SK-N-SH (cell line): ENCODE data around the gene TMEM25.

Source experiments
- CHD2 ChIP-seq: fragments of 150-350 bp; IDR thresholded peaks from 2 replicates; pipeline ENCODE4 v1.6.1; 2018; ENCODE audit warnings: low read length; ENCODE audit not compliant: partially characterized antibody
- FOXM1 ChIP-seq: IDR thresholded peaks from 2 replicates; pipeline ENCODE4 v1.4.0; 2012; ENCODE audit warnings: low read depth, mild to moderate bottlenecking
- JUND ChIP-seq: IDR thresholded peaks from 2 replicates; pipeline ENCODE4 v1.4.0; 2012
- MEF2A ChIP-seq: IDR thresholded peaks from 2 replicates; pipeline ENCODE4 v1.4.0; 2012; ENCODE audit warnings: low read depth, borderline replicate concordance
- RCOR1 ChIP-seq: fragments of 150-350 bp; IDR thresholded peaks from 2 replicates; pipeline ENCODE4 v1.6.1; 2017; ENCODE audit warnings: antibody characterized with exemption, low read length
- SIN3A ChIP-seq: IDR thresholded peaks from 2 replicates; pipeline ENCODE4 v1.6.1; 2012; ENCODE audit warnings: low read depth, mild to moderate bottlenecking, low read length, moderate library complexity, borderline replicate concordance
- TF ChIP-seq, protein P1 (sequence below): fragments of 200-600 bp; sonication (generic); IDR thresholded peaks from 2 replicates; pipeline ENCODE4 v1.6.1; 2017; ENCODE audit warnings: antibody characterized with exemption, mild to moderate bottlenecking, moderate library complexity
- TF ChIP-seq, protein P2 (sequence below): IDR thresholded peaks from 2 replicates; pipeline ENCODE4 v1.4.0; 2012; ENCODE audit warnings: low read depth
- TF ChIP-seq, protein P3 (sequence below): IDR thresholded peaks from 2 replicates; pipeline ENCODE4 v1.6.1; 2012; ENCODE audit warnings: mild to moderate bottlenecking, low read depth, low read length, moderate library complexity
- TF ChIP-seq, protein P4 (sequence below): fragments of 150-350 bp; IDR thresholded peaks from 2 replicates; pipeline ENCODE4 v1.6.1; 2017; ENCODE audit warnings: antibody characterized with exemption, low read length, low read depth, borderline replicate concordance

DNA sequence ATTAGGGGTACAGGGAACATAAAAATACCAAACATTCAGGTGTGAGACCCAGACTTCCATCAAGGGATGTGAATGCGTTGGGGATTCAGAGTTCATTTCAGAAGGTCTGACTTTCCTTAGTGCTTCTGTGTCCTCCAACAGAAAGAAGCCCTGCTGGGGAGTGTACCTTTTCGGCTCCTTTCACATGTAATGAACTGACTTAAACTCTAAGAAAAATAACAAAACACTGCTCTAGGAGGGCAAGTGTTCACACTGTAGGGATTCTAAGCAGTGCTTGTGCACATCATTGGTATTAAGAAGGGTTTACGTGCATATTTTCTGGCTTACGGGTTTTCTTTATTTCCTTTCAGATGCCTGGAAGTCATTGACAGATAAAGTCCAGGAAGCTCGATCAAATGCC lies 19.4 kb upstream of the TMEM25 start:
- TF ChIP-seq, protein P1, sequence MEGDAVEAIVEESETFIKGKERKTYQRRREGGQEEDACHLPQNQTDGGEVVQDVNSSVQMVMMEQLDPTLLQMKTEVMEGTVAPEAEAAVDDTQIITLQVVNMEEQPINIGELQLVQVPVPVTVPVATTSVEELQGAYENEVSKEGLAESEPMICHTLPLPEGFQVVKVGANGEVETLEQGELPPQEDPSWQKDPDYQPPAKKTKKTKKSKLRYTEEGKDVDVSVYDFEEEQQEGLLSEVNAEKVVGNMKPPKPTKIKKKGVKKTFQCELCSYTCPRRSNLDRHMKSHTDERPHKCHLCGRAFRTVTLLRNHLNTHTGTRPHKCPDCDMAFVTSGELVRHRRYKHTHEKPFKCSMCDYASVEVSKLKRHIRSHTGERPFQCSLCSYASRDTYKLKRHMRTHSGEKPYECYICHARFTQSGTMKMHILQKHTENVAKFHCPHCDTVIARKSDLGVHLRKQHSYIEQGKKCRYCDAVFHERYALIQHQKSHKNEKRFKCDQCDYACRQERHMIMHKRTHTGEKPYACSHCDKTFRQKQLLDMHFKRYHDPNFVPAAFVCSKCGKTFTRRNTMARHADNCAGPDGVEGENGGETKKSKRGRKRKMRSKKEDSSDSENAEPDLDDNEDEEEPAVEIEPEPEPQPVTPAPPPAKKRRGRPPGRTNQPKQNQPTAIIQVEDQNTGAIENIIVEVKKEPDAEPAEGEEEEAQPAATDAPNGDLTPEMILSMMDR, result no peak
- no peak for TF ChIP-seq JUND
- no peak for TF ChIP-seq RCOR1
- TF ChIP-seq SIN3A, result no peak
- no peak for TF ChIP-seq MEF2A
- TF ChIP-seq, protein P2, sequence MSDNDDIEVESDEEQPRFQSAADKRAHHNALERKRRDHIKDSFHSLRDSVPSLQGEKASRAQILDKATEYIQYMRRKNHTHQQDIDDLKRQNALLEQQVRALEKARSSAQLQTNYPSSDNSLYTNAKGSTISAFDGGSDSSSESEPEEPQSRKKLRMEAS, result no peak
- TF ChIP-seq, protein P3, sequence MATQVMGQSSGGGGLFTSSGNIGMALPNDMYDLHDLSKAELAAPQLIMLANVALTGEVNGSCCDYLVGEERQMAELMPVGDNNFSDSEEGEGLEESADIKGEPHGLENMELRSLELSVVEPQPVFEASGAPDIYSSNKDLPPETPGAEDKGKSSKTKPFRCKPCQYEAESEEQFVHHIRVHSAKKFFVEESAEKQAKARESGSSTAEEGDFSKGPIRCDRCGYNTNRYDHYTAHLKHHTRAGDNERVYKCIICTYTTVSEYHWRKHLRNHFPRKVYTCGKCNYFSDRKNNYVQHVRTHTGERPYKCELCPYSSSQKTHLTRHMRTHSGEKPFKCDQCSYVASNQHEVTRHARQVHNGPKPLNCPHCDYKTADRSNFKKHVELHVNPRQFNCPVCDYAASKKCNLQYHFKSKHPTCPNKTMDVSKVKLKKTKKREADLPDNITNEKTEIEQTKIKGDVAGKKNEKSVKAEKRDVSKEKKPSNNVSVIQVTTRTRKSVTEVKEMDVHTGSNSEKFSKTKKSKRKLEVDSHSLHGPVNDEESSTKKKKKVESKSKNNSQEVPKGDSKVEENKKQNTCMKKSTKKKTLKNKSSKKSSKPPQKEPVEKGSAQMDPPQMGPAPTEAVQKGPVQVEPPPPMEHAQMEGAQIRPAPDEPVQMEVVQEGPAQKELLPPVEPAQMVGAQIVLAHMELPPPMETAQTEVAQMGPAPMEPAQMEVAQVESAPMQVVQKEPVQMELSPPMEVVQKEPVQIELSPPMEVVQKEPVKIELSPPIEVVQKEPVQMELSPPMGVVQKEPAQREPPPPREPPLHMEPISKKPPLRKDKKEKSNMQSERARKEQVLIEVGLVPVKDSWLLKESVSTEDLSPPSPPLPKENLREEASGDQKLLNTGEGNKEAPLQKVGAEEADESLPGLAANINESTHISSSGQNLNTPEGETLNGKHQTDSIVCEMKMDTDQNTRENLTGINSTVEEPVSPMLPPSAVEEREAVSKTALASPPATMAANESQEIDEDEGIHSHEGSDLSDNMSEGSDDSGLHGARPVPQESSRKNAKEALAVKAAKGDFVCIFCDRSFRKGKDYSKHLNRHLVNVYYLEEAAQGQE, result no peak
- TF ChIP-seq FOXM1, result no peak
- TF ChIP-seq, protein P4, sequence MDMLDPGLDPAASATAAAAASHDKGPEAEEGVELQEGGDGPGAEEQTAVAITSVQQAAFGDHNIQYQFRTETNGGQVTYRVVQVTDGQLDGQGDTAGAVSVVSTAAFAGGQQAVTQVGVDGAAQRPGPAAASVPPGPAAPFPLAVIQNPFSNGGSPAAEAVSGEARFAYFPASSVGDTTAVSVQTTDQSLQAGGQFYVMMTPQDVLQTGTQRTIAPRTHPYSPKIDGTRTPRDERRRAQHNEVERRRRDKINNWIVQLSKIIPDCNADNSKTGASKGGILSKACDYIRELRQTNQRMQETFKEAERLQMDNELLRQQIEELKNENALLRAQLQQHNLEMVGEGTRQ, result no peak
- no peak for TF ChIP-seq CHD2
